B cell (primary cell): Measurements from ENCODE around the gene VSIG10L.

Experiments
- CTCF ChIP-seq: fragments of 200-600 bp; IDR thresholded peaks from one replicate; pipeline ENCODE4 v1.8.0; 2022; ENCODE audit warnings: antibody characterized with exemption, mild to moderate bottlenecking
- EZH2 ChIP-seq: IDR thresholded peaks from 2 replicates; pipeline ENCODE4 v1.6.1; 2012; ENCODE audit warnings: borderline replicate concordance, low read depth, mild to moderate bottlenecking, moderate library complexity, low read length; ENCODE audit not compliant: insufficient read depth, poor library complexity, severe bottlenecking

GRCh38 chr19:51337861-51338562, 3.9 kb downstream of the VSIG10L start:
- no peak for TF ChIP-seq CTCF
- TF ChIP-seq EZH2 = no peak
